ENCODE results near the gene PDE11A.

PDE11A gene

GRCh38 chr2:177906041-177906718 lies 166.4 kb downstream of the PDE11A start:
- DNase-seq (ENCODE audit: extremely low spot score): peak; percentile 84
- POLR2A ChIA-PET: no interaction called here
- CTCF ChIA-PET: interaction anchor here (0.6 to 1.5 kb wide), 2 partner anchors 9 to 11 kb away, joined by 3 to 4 read pairs; no protein-coding TSS in a partner anchor
- TF ChIP-seq SUZ12 (IDR thresholded peaks at IDR 0.05) (no peak), ARNT (IDR thresholded peaks at IDR 0.05) (no peak), LEF1 (IDR thresholded peaks at IDR 0.05; ENCODE audit: borderline replicate concordance) (no peak), SP1 (IDR thresholded peaks at IDR 0.05) (no peak), L3MBTL2 (conservative IDR thresholded peaks at IDR 0.05) (no peak), NFRKB (IDR thresholded peaks at IDR 0.05) (no peak), FOXM1 (IDR thresholded peaks at IDR 0.05; ENCODE audit: borderline replicate concordance) (no peak), ELF4 (IDR thresholded peaks at IDR 0.05) (no peak), CTBP1 (IDR thresholded peaks at IDR 0.05; ENCODE audit: borderline replicate concordance) (no peak), FOXA1 (IDR thresholded peaks at IDR 0.05) (no peak), ZNF384 (IDR thresholded peaks at IDR 0.05) (no peak), PKNOX1 (IDR thresholded peaks at IDR 0.05) (no peak), BHLHE40 (IDR thresholded peaks at IDR 0.05; ENCODE audit: borderline replicate concordance) (no peak), HDGF (IDR thresholded peaks at IDR 0.05; ENCODE audit: borderline replicate concordance) (no peak), FOXK2 (IDR thresholded peaks at IDR 0.05) (no peak), TARDBP (IDR thresholded peaks at IDR 0.05) (no peak)

- no peak for TF ChIP-seq BHLHE40 (IDR thresholded peaks at IDR 0.05; ENCODE audit: borderline replicate concordance)
- no peak for DNase-seq (ENCODE audit: extremely low spot score)
- ChIA-PET CTCF (no interaction called here), POLR2A (no interaction called here)
Observed at GRCh38 chr2:177905640-177906039, 166.9 kb downstream of the PDE11A start.

- no peak for DNase-seq (ENCODE audit: extremely low spot score)
- POLR2A ChIA-PET: no interaction called here
- CTCF ChIA-PET: no interaction called here
- TF ChIP-seq FOXM1 (IDR thresholded peaks at IDR 0.05; ENCODE audit: borderline replicate concordance) (no peak), PKNOX1 (IDR thresholded peaks at IDR 0.05) (no peak), SP1 (IDR thresholded peaks at IDR 0.05) (no peak)
Observed at GRCh38 chr2:177902395-177903163, 170.0 kb downstream of the PDE11A start.

GRCh38 chr2:177900082-177900481 lies 172.5 kb downstream of the PDE11A start:
- no peak for DNase-seq (ENCODE audit: extremely low spot score)
- no peak for TF ChIP-seq ELF4 (IDR thresholded peaks at IDR 0.05)
- no peak for TF ChIP-seq BHLHE40 (IDR thresholded peaks at IDR 0.05; ENCODE audit: borderline replicate concordance)
- ChIA-PET CTCF (interaction anchor here (1.1 kb wide), 1 partner anchor 8 kb away, joined by 3 read pairs; no protein-coding TSS in a partner anchor), POLR2A (no interaction called here)

- ChIA-PET CTCF (no interaction called here), POLR2A (no interaction called here)
- DNase-seq (ENCODE audit: extremely low spot score): no peak
- no peak for TF ChIP-seq ELF4 (IDR thresholded peaks at IDR 0.05)
- no peak for TF ChIP-seq ZNF384 (IDR thresholded peaks at IDR 0.05)
- TF ChIP-seq HDGF (IDR thresholded peaks at IDR 0.05; ENCODE audit: borderline replicate concordance): no peak
- no peak for TF ChIP-seq TARDBP (IDR thresholded peaks at IDR 0.05)
- TF ChIP-seq ARNT (IDR thresholded peaks at IDR 0.05): no peak
- no peak for TF ChIP-seq CTBP1 (IDR thresholded peaks at IDR 0.05; ENCODE audit: borderline replicate concordance)
- no peak for TF ChIP-seq NFRKB (IDR thresholded peaks at IDR 0.05)
- TF ChIP-seq SP1 (IDR thresholded peaks at IDR 0.05): no peak
- TF ChIP-seq L3MBTL2 (conservative IDR thresholded peaks at IDR 0.05): no peak
- TF ChIP-seq PKNOX1 (IDR thresholded peaks at IDR 0.05): no peak
- no peak for TF ChIP-seq LEF1 (IDR thresholded peaks at IDR 0.05; ENCODE audit: borderline replicate concordance)
- no peak for TF ChIP-seq FOXA1 (IDR thresholded peaks at IDR 0.05)
- TF ChIP-seq SUZ12 (IDR thresholded peaks at IDR 0.05): no peak
- TF ChIP-seq FOXK2 (IDR thresholded peaks at IDR 0.05): no peak
Observed at GRCh38 chr2:177897278-177897677, 175.3 kb downstream of the PDE11A start.

- CTCF ChIA-PET: no interaction called here
- no peak for TF ChIP-seq CTBP1 (IDR thresholded peaks at IDR 0.05; ENCODE audit: borderline replicate concordance)
- no peak for TF ChIP-seq BHLHE40 (IDR thresholded peaks at IDR 0.05; ENCODE audit: borderline replicate concordance)
- TF ChIP-seq SP1 (IDR thresholded peaks at IDR 0.05): no peak
- TF ChIP-seq SUZ12 (IDR thresholded peaks at IDR 0.05): no peak
- no peak for TF ChIP-seq FOXM1 (IDR thresholded peaks at IDR 0.05; ENCODE audit: borderline replicate concordance)
- TF ChIP-seq ARNT (IDR thresholded peaks at IDR 0.05): no peak
- TF ChIP-seq FOXK2 (IDR thresholded peaks at IDR 0.05): no peak
- POLR2A ChIA-PET: no interaction called here
Observed at GRCh38 chr2:177896587-177896986, 176.0 kb downstream of the PDE11A start.

GRCh38 chr2:177894546-177894945 lies 178.0 kb downstream of the PDE11A start:
- ChIA-PET POLR2A (no interaction called here), CTCF (no interaction called here)
- no peak for DNase-seq (ENCODE audit: extremely low spot score)
- no peak for TF ChIP-seq CTBP1 (IDR thresholded peaks at IDR 0.05; ENCODE audit: borderline replicate concordance)

More at GRCh38 chr2:177896587-177896986, 176.0 kb downstream of the PDE11A start:
- no peak for DNase-seq (ENCODE audit: extremely low spot score)
